D721Med (cell line): ENCODE data around the gene PBLD.
A peak's percentile ranks its signal among the peaks of the same experiment; 100 is the strongest.

ENCODE experiments used
- DNase-seq: peaks from one replicate; pipeline ENCODE4 v3.0.0; 2011; ENCODE audit warnings: low spot score; ENCODE audit not compliant: insufficient read length
- FAIRE-seq: peaks from 2 replicates; lab custom pipeline; 2011; peaks lifted over from hg19 to GRCh38; lab: Jason Lieb, UNC
- TF ChIP-seq, protein P1 (sequence below): IDR thresholded peaks from 2 replicates; pipeline ENCODE4 v1.5.1; 2012; ENCODE audit warnings: mild to moderate bottlenecking, control low read depth; ENCODE audit not compliant: insufficient read depth; ENCODE audit errors: missing control alignments

Gene PBLD

DNA sequence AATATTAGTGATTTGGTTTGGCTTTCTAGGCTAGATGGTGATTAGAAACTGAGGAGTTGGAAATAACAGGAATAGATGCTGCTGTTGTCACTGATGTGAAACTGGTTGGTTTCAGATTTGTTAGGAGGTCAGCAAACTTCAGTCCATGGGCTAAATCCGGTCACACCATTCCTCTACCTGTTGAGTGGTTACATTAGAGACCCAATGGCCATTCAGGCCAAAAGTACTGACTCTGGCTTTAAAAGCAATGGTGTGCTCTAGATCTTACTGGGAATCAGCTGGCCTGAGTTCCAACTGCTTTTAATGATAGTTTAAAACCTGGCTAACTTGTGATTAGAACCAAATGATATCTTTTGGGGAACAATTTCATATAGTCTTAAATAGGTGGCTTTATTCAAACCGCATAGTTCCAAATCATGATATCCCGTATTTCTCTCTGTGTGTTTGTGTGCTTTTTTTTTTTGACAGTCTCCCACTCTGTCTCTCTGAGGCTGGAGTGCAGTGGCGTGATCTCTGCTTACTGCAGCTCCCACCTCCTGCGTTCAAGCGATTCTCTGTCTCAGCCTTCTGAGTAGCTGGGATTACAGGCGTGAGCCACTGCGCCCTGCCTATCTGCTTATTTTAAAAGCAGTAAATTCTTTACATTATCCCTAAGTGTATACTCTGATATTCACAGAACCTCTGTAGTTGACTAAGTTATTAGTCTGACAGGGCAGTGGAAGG is 7.8 kb upstream of the PBLD start:
- FAIRE-seq (no peak), DNase-seq (no peak)
- TF ChIP-seq, protein P1, sequence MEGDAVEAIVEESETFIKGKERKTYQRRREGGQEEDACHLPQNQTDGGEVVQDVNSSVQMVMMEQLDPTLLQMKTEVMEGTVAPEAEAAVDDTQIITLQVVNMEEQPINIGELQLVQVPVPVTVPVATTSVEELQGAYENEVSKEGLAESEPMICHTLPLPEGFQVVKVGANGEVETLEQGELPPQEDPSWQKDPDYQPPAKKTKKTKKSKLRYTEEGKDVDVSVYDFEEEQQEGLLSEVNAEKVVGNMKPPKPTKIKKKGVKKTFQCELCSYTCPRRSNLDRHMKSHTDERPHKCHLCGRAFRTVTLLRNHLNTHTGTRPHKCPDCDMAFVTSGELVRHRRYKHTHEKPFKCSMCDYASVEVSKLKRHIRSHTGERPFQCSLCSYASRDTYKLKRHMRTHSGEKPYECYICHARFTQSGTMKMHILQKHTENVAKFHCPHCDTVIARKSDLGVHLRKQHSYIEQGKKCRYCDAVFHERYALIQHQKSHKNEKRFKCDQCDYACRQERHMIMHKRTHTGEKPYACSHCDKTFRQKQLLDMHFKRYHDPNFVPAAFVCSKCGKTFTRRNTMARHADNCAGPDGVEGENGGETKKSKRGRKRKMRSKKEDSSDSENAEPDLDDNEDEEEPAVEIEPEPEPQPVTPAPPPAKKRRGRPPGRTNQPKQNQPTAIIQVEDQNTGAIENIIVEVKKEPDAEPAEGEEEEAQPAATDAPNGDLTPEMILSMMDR, result no peak

DNA sequence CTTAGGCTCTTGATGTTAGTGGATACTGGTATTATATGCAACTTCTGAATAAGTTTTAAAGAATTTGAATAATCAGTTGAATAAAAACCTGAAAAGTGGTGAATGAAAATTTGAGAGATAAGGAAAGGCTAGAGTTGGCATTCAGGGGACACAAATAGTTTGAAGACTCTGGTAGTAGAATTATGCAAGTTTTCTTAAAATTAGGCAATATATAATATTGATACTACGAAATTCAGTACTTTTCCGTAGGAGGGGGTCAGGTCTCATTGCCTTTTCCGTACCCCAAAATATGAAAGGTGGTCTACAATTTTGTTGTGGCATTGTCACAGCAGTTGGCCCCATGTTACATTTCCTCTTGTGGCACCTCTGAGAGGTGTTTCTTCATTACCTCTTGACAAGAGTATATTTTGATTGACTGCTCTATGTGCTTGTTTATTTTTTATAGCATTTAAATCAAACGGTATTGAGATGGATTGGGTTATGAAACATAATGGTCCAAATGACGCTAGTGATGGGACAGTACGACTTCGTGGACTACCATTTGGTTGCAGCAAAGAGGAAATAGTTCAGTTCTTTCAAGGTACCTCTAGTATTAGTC is 4.1 kb upstream of the PBLD start:
- TF ChIP-seq, protein P1, result no peak
- DNase-seq, result no peak
- FAIRE-seq, result no peak

DNA sequence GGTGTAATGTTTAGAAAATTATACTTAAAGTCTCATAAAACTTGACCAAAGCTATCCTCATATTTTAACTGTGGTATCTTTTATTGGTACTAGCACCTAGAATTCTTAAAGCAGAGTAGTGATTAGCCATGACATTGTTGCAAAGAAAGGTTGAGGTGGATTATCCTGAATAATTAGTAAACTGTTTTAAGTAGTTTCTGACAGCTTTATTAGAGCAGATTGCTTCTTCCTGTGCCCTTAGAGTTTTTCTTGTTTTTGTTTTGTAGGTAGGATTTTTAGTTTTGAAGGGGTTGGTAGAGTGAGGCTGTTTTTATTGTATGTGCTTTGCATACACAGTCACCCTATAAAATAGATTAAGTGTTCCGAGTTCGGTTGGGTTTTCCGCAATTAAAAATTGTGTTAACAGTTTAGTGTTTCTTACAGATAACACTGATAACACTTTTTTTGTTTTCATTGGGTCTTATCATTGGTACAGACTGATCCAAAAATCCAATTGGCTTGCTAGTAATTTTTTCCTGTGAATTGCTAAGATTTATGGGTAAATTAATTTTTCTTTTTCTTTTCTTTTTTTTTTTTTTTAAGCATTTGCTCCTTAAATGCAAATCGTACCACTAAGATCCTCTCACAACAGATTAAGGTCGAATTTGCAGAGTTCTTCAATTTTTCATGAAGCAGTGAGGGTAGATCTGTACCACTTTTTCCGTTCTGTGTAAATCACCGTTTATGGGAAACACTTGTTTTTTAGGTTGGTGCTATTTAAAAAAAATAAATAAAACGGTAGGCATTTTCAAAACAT is 2.1 kb upstream of the PBLD start:
- no peak for FAIRE-seq
- TF ChIP-seq, protein P1, result no peak
- DNase-seq, result no peak

DNA sequence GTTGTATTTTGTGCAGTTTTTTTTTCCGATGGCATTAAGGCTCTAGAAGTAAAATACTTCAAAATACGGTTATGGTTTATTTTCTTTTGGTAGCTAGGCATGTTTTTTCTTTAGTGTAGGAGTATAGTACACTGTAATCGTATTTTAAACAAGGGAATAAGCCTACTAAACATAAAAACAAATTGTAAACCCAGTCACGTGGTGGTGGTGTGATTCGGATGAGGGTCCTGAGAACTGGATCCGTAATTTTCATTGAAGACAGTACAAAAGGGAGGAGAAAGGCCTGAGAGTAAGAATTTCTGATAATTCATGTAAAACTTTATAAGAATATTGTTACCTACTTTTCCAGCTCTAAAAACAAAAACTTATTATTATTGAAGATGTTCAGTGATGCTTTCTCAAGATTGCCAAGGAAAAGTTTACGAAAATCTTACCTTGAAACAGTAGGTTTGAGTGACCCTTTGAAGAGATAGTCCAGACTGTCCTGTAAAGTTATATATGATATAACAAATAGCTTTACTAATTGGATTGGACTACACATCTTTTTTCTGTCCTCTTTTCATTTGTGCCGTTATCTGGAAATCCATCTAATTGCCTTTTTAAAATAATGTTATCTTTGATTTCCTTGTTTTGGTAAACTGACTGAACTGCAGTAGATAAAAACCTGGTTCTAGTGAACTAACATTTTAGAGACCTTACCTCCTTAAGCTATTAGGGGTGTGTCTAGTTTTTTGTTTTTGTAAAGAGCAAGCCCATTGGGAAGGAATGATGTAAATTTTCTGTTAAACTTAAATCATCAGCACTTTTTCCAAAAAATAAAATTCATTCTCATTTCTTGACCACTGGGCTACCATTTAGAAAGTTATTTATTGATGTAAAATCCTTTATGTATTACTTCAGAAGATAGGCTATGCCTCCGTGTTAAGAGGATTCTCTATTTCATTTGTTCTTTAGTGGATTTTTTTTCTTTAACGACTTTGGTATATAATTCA is 1.0 kb upstream of the PBLD start:
- TF ChIP-seq, protein P1, result no peak
- no peak for FAIRE-seq
- DNase-seq, result no peak

DNA sequence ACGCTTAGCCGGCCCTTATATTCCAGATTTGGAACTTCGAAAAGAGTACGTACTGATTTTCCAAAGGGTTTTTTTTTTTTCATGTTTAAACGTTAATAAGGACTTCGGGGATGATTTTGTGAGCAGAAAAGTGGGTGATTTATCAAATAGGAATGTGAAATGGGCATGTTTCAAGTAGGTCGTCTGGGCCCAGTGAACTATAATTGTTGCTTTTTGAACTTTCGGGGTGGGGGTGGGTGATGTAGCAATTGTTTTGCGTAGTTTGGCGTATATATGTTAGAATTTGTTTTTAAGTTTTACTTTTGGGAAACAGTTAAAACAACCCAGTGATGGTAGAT is 299 bp upstream of the PBLD start:
- TF ChIP-seq, protein P1, result no peak
- FAIRE-seq (no peak), DNase-seq (no peak)

DNA sequence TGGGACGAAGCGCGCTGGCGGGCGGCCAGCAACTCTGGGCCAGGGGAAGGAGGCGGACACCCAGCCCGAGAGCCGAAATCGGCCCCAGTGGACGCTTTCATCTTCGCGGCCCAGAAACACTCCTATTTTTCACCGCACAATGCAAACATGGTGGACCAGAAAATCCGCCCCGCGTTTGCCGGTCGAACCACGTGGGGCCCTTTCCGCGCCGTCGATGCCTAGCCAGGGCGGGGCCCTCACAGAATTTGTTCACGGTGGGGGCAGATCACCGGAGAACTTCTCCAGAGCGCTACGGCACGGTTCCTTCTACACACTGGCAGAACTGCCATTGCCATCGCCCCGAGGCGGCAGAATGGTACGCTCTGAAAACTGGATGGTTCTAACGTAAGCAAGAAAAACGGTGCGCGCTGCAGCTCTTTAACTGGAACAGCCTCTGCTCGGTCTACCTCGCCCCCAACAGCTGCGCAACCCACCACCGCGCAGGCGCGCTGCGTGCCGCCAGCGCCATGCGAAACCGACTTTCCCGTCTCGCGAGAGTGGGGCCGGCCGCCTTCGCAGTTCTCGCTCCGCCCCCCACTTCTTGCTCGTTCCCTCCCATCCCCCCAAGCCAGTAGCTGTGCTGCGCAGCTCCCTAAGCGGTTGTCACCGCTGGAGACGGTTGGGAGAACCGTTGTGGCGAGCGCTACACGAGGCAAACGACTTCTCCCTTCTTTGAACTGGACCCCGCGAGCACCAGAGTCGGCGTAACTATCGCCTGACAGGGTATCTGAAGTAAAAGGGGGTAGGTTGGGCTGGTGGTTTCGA is 1.1 kb downstream of the PBLD start, which contains the start of gene HNRNPH3:
TSS of gene HNRNPH3 (plus strand) at position 610 of the 804 bp plus-strand sequence. CDS start 5,158 bp downstream, outside the sequence.
- DNase-seq (peak; percentile 55), FAIRE-seq (no peak)
- TF ChIP-seq, protein P1, result no peak
